CD4-positive, CD25-positive, alpha-beta regulatory T cell (primary cell): ENCODE measurements around the gene TM6SF1. TPM values are rescaled to one million over a fixed set of nuclear protein-coding genes. Genes with fewer than 3 reads are reported as not detected.
"Not testable (repeated sequence)": the region's sequence is repeated elsewhere in the genome, so short reads cannot be mapped to it uniquely, and the experiment has no call there.

Experiments
- ATAC-seq, 2 donors: fragments of 150-1000 bp; cut with Tn5 transposase; one replicate each; pipeline ENCODE4 v1.10.0; 2021; ENCODE audit warnings: low read depth in 2 of 2, moderate number of reproducible peaks in 2 of 2, moderate library complexity in 1 of 2
- DNase-seq, 3 donors: peaks; one replicate each; pipeline versions ENCODE4 v3.0.0 to v3.0.0-alpha.2; 2012 to 2022; ENCODE audit warnings: mixed read lengths in 1 of 3
- H3K27ac ChIP-seq: one replicate; pipeline ENCODE4 v1.7.0; 2013; ENCODE audit warnings: mild to moderate bottlenecking, low read length; ENCODE audit not compliant: insufficient read depth, poor library complexity, severe bottlenecking
- H3K27me3 ChIP-seq: one replicate; pipeline ENCODE4 v1.7.0; 2013; ENCODE audit warnings: low read length; ENCODE audit not compliant: control insufficient read depth, insufficient read depth
- H3K36me3 ChIP-seq: one replicate; pipeline ENCODE4 v1.7.0; 2013; ENCODE audit warnings: mild to moderate bottlenecking, low read length, moderate library complexity; ENCODE audit not compliant: control insufficient read depth, insufficient read depth
- H3K4me1 ChIP-seq: 2 replicates; pipeline ENCODE4 v1.7.0; 2013; ENCODE audit warnings: mild to moderate bottlenecking, low read length; ENCODE audit not compliant: insufficient read depth, control insufficient read depth, poor library complexity, severe bottlenecking
- H3K4me3 ChIP-seq: one replicate; pipeline ENCODE4 v1.7.0; 2013; ENCODE audit warnings: low read depth, mild to moderate bottlenecking, low read length, moderate library complexity
- H3K9me3 ChIP-seq, 2 experiments: 1 replicate in 1 of 2; 2 replicates in 1 of 2; pipeline ENCODE4 v1.7.0; 2013; ENCODE audit warnings: low read length in 2 of 2, mild to moderate bottlenecking in 1 of 2, moderate library complexity in 1 of 2; ENCODE audit not compliant: control insufficient read depth in 2 of 2
- H3K27ac Mint-ChIP-seq, 3 donors: one replicate each; pipeline ENCODE4 v1.8.0; 2020 to 2022; ENCODE audit warnings: mild to moderate bottlenecking in 3 of 3, mixed read lengths in 3 of 3, moderate library complexity in 2 of 3
- H3K27me3 Mint-ChIP-seq: one replicate; pipeline ENCODE4 v1.8.0; 2022; ENCODE audit warnings: mild to moderate bottlenecking, mixed read lengths
- H3K36me3 Mint-ChIP-seq: one replicate; pipeline ENCODE4 v1.8.0; 2020; ENCODE audit warnings: mixed read lengths
- H3K4me1 Mint-ChIP-seq, 4 donors: one replicate each; pipeline ENCODE4 v1.8.0; 2020 to 2022; ENCODE audit warnings: mixed read lengths in 4 of 4, mild to moderate bottlenecking in 1 of 4
- H3K4me3 Mint-ChIP-seq, 4 donors: one replicate each; pipeline ENCODE4 v1.8.0; 2020 to 2022; ENCODE audit warnings: mild to moderate bottlenecking in 4 of 4, mixed read lengths in 4 of 4, moderate library complexity in 3 of 4
- H3K9me3 Mint-ChIP-seq, 7 donors: one replicate each; pipeline ENCODE4 v1.8.0; 2020 to 2022; ENCODE audit warnings: mixed read lengths in 7 of 7, mild to moderate bottlenecking in 3 of 7, moderate library complexity in 2 of 7
- polyA plus RNA-seq, 4 donors: library from polyadenylated mRNA; unstranded; fragments of 300-500 nt; fragmentation: Illumina TruSeq; gene quantifications; one replicate each; pipeline ENCODE4 v1.2.3, GENCODE V29; 2021
- total RNA-seq: library from RNA; stranded (reverse); gene quantifications from one replicate; pipeline ENCODE4 v1.2.3, GENCODE V29; 2022

Gene TM6SF1
- total and polyA plus RNA-seq, 5 donors from 2014 or later, result 0.16 to 0.42 TPM; not detected in 3

GRCh38 chr15:83081256-83082014 is 26.0 kb upstream of the TM6SF1 start:
- H3K4me3 Mint-ChIP-seq, result no peak overlapping the region
- H3K4me1 Mint-ChIP-seq, result no peaks in the 10 kb centered on the region
- Histone ChIP-seq H3K4me3 (no peak overlapping the region), H3K36me3 (no peaks in the 10 kb centered on the region), H3K27ac (no peak overlapping the region), H3K4me1 (no peaks in the 10 kb centered on the region), H3K27me3 (peaks cover 13% of the 10 kb centered on the region), H3K9me3 (no peaks in the 10 kb centered on the region)
- no peak for ATAC-seq
- H3K27ac Mint-ChIP-seq, result no peak overlapping the region
- H3K27me3 Mint-ChIP-seq, result peaks cover 41% of the 10 kb centered on the region
- DNase-seq, result no peak
- H3K9me3 Mint-ChIP-seq, result peaks cover 0 to 3% (median 0%) of the 10 kb centered on the region in 7 donors
- no peaks in the 10 kb centered on the region for H3K36me3 Mint-ChIP-seq

GRCh38 chr15:83082730-83083386 is 24.6 kb upstream of the TM6SF1 start:
- no peak overlapping the region for H3K27ac ChIP-seq
- no peaks in the 10 kb centered on the region for H3K9me3 ChIP-seq
- Mint-ChIP-seq H3K27ac (no peak overlapping the region), H3K4me3 (no peak overlapping the region), H3K4me1 (no peaks in the 10 kb centered on the region), H3K36me3 (no peaks in the 10 kb centered on the region), H3K9me3 (peaks cover 0 to 3% (median 0%) of the 10 kb centered on the region in 7 donors), H3K27me3 (peaks cover 39% of the 10 kb centered on the region)
- no peaks in the 10 kb centered on the region for H3K36me3 ChIP-seq
- H3K4me3 ChIP-seq, result no peak overlapping the region
- no peak for DNase-seq
- ATAC-seq, result no peak
- no peaks in the 10 kb centered on the region for H3K4me1 ChIP-seq
- H3K27me3 ChIP-seq, result peaks cover 6% of the 10 kb centered on the region

- H3K4me1 Mint-ChIP-seq, H3K36me3 Mint-ChIP-seq, ATAC-seq, DNase-seq, H3K27ac ChIP-seq, H3K27ac Mint-ChIP-seq, H3K36me3 ChIP-seq, H3K4me3 Mint-ChIP-seq, H3K27me3 ChIP-seq, H3K4me3 ChIP-seq, H3K9me3 ChIP-seq, H3K4me1 ChIP-seq, H3K9me3 Mint-ChIP-seq: not testable (repeated sequence)
- H3K27me3 Mint-ChIP-seq, result peaks cover 30% of the 10 kb centered on the region
Measured at GRCh38 chr15:83085461-83085860, 22.0 kb upstream of the TM6SF1 start.

- not testable (repeated sequence) for H3K4me3 Mint-ChIP-seq, DNase-seq, H3K36me3 Mint-ChIP-seq, H3K4me1 ChIP-seq, H3K27me3 ChIP-seq, H3K36me3 ChIP-seq, H3K9me3 Mint-ChIP-seq, H3K27ac ChIP-seq, H3K4me3 ChIP-seq, H3K4me1 Mint-ChIP-seq, ATAC-seq, H3K9me3 ChIP-seq, H3K27ac Mint-ChIP-seq
- peaks cover 31% of the 10 kb centered on the region for H3K27me3 Mint-ChIP-seq
Measured at GRCh38 chr15:83085864-83086552, 21.4 kb upstream of the TM6SF1 start.

- ATAC-seq, result no peak
Measured at GRCh38 chr15:83087576-83087975, 19.9 kb upstream of the TM6SF1 start.

GRCh38 chr15:83088876-83089275 is 18.6 kb upstream of the TM6SF1 start:
- H3K27me3 Mint-ChIP-seq, result peaks cover 23% of the 10 kb centered on the region
- ATAC-seq, result no peak
- no peaks in the 10 kb centered on the region for H3K36me3 ChIP-seq

More at GRCh38 chr15:83087576-83087975, 19.9 kb upstream of the TM6SF1 start:
- Histone ChIP-seq H3K4me1 (no peaks in the 10 kb centered on the region), H3K9me3 (no peaks in the 10 kb centered on the region), H3K27ac (no peak overlapping the region), H3K4me3 (no peak overlapping the region), H3K27me3 (peaks cover 4% of the 10 kb centered on the region), H3K36me3 (no peaks in the 10 kb centered on the region)
- Mint-ChIP-seq H3K36me3 (no peaks in the 10 kb centered on the region), H3K27me3 (peaks cover 19% of the 10 kb centered on the region), H3K4me3 (no peak overlapping the region), H3K27ac (no peak overlapping the region), H3K9me3 (no peaks in the 10 kb centered on the region), H3K4me1 (peaks cover 0 to 4% (median 0%) of the 10 kb centered on the region in 4 donors)
- no peak for DNase-seq

GRCh38 chr15:83090465-83090864 is 17.0 kb upstream of the TM6SF1 start:
- Mint-ChIP-seq H3K36me3 (no peaks in the 10 kb centered on the region), H3K27me3 (peaks cover 29% of the 10 kb centered on the region), H3K4me1 (peaks cover 0 to 4% (median 0%) of the 10 kb centered on the region in 4 donors), H3K27ac (no peak overlapping the region), H3K9me3 (peaks cover 0 to 2% (median 0%) of the 10 kb centered on the region in 7 donors), H3K4me3 (no peak overlapping the region)
- no peaks in the 10 kb centered on the region for H3K27me3 ChIP-seq
- H3K4me1 ChIP-seq, result no peaks in the 10 kb centered on the region
- no peak overlapping the region for H3K27ac ChIP-seq
- no peaks in the 10 kb centered on the region for H3K36me3 ChIP-seq
- H3K4me3 ChIP-seq, result no peak overlapping the region
- H3K9me3 ChIP-seq, result no peaks in the 10 kb centered on the region
- ATAC-seq (no peak), DNase-seq (no peak)

More at GRCh38 chr15:83088876-83089275, 18.6 kb upstream of the TM6SF1 start:
- Mint-ChIP-seq H3K36me3 (no peaks in the 10 kb centered on the region), H3K27ac (no peak overlapping the region), H3K9me3 (no peaks in the 10 kb centered on the region), H3K4me3 (no peak overlapping the region), H3K4me1 (peaks cover 0 to 4% (median 0%) of the 10 kb centered on the region in 4 donors)
- H3K9me3 ChIP-seq, result no peaks in the 10 kb centered on the region
- H3K27me3 ChIP-seq, result peaks cover 3% of the 10 kb centered on the region
- no peak overlapping the region for H3K27ac ChIP-seq
- H3K4me1 ChIP-seq, result no peaks in the 10 kb centered on the region
- no peak for DNase-seq
- H3K4me3 ChIP-seq, result no peak overlapping the region
